ENCODE measurements around the gene KCNMB2.

GRCh38 chr3:178507507-178508442 lies 28.5 kb upstream of the KCNMB2 start:
- TF ChIP-seq CTCF (conservative IDR thresholded peaks at IDR 0.05 in 1 of 2, IDR thresholded peaks at IDR 0.05 in 1 of 2; ENCODE audit: low read depth in 1 of 2, low read length in 2 of 2): no peak
- TF ChIP-seq EZH2 (IDR thresholded peaks at IDR 0.05; ENCODE audit: low read length, missing control alignments): no peak

All from fibroblast of lung (primary cell).